OCI-LY1 (cell line): ENCODE measurements around the gene FAXC.

ENCODE experiments used
- H2AFZ ChIP-seq: fragments of 200-600 bp; sonication (generic), shearing (Covaris generic); 2 replicates; pipeline ENCODE4 v1.6.0; 2014; ENCODE audit warnings: antibody characterized with exemption, mild to moderate bottlenecking, low read length
- H3F3A ChIP-seq: fragments of 200-600 bp; sonication (generic), shearing (Covaris generic); 2 replicates; pipeline ENCODE4 v1.6.0; 2014; ENCODE audit warnings: mild to moderate bottlenecking, antibody characterized with exemption, low read length, moderate library complexity; ENCODE audit not compliant: insufficient read depth
- H3K27ac ChIP-seq: fragments of 200-600 bp; sonication (generic); 2 replicates; pipeline ENCODE4 v1.5.1; 2014; ENCODE audit warnings: low read length, mixed run types, mild to moderate bottlenecking, low read depth; ENCODE audit not compliant: poor library complexity, severe bottlenecking
- H3K27me3 ChIP-seq: fragments of 200-600 bp; sonication (generic); 2 replicates; pipeline ENCODE4 v1.6.0; 2014; ENCODE audit warnings: antibody characterized with exemption, mild to moderate bottlenecking, low read length, moderate library complexity; ENCODE audit not compliant: insufficient read depth
- H3K36me3 ChIP-seq: fragments of 200-600 bp; sonication (generic); 2 replicates; pipeline ENCODE4 v1.6.1; 2014; ENCODE audit warnings: mild to moderate bottlenecking, antibody characterized with exemption, low read length, moderate library complexity, mixed read lengths; ENCODE audit not compliant: insufficient read depth
- H3K4me1 ChIP-seq: fragments of 200-600 bp; sonication (generic); 2 replicates; pipeline ENCODE4 v1.5.1; 2014; ENCODE audit warnings: mild to moderate bottlenecking, low read length, moderate library complexity; ENCODE audit not compliant: insufficient read depth, severe bottlenecking
- H3K4me2 ChIP-seq: fragments of 200-600 bp; sonication (generic), shearing (Covaris generic); 2 replicates; pipeline ENCODE4 v1.6.1; 2014; ENCODE audit warnings: low read length
- H3K4me3 ChIP-seq: fragments of 200-600 bp; sonication (generic); 2 replicates; pipeline ENCODE4 v1.5.1; 2014; ENCODE audit warnings: low read length, low read depth, mild to moderate bottlenecking, mixed read lengths; ENCODE audit not compliant: poor library complexity, severe bottlenecking
- H3K79me2 ChIP-seq: fragments of 200-600 bp; shearing (Covaris generic); 2 replicates; pipeline ENCODE4 v1.6.1; 2016; ENCODE audit warnings: mixed run types, low read length, mixed read lengths; ENCODE audit not compliant: insufficient read depth
- H3K9ac ChIP-seq: fragments of 200-600 bp; sonication (generic), shearing (Covaris generic); 2 replicates; pipeline ENCODE4 v1.6.1; 2014; ENCODE audit warnings: mild to moderate bottlenecking, low read length, mixed read lengths
- H3K9me2 ChIP-seq: fragments of 200-600 bp; sonication (generic), shearing (Covaris generic); 2 replicates; pipeline ENCODE4 v1.6.1; 2014; ENCODE audit warnings: low read depth, mild to moderate bottlenecking, low read length, mixed read lengths
- H3K9me3 ChIP-seq: fragments of 200-600 bp; shearing (Covaris generic); 2 replicates; pipeline ENCODE4 v1.6.1; 2014; ENCODE audit warnings: low read length, mixed read lengths
- H4K20me1 ChIP-seq: fragments of 200-600 bp; sonication (generic), shearing (Covaris generic); 2 replicates; pipeline ENCODE4 v1.6.0; 2016; ENCODE audit warnings: mild to moderate bottlenecking, low read length; ENCODE audit not compliant: insufficient read depth
- CTCF ChIP-seq: fragments of 200-600 bp; sonication (generic), shearing (Covaris generic); IDR thresholded peaks from 2 replicates; pipeline ENCODE4 v1.5.1; 2017; ENCODE audit warnings: mild to moderate bottlenecking, antibody characterized with exemption, low read length, moderate library complexity, mixed read lengths
- EZH2 ChIP-seq: fragments of 200-600 bp; sonication (generic), shearing (Covaris generic); IDR thresholded peaks from 2 replicates; pipeline ENCODE4 v1.8.0; 2017; ENCODE audit warnings: borderline replicate concordance, mixed run types, mild to moderate bottlenecking, antibody characterized with exemption, low read length, moderate library complexity, mixed read lengths

Gene FAXC

GRCh38 chr6:99288668-99289067, 60.8 kb downstream of the FAXC start:
- H3K36me3 ChIP-seq, result no peaks in the 10 kb centered on the region
- H3K4me2 ChIP-seq, result no peak overlapping the region
- H3K4me3 ChIP-seq, result no peak overlapping the region
- H3K79me2 ChIP-seq, result no peaks in the 10 kb centered on the region
- no peak overlapping the region for H2AFZ ChIP-seq
- TF ChIP-seq EZH2, result no peak
- no peak for TF ChIP-seq CTCF
- no peak overlapping the region for H3K27ac ChIP-seq
- no peaks in the 10 kb centered on the region for H3F3A ChIP-seq
- no peaks in the 10 kb centered on the region for H3K9me3 ChIP-seq
- H3K27me3 ChIP-seq, result no peaks in the 10 kb centered on the region
- no peaks in the 10 kb centered on the region for H3K4me1 ChIP-seq
- H3K9ac ChIP-seq, result no peak overlapping the region
- H4K20me1 ChIP-seq, result no peaks in the 10 kb centered on the region
- H3K9me2 ChIP-seq, result no peaks in the 10 kb centered on the region

GRCh38 chr6:99287523-99287922, 62.0 kb downstream of the FAXC start:
- H3K9ac ChIP-seq, result no peak overlapping the region
- no peak overlapping the region for H3K4me3 ChIP-seq
- no peak overlapping the region for H3K4me2 ChIP-seq
- TF ChIP-seq EZH2 (no peak), CTCF (no peak)
- no peaks in the 10 kb centered on the region for H3K79me2 ChIP-seq
- H3K27ac ChIP-seq, result no peak overlapping the region
- H3K27me3 ChIP-seq, result no peaks in the 10 kb centered on the region
- no peaks in the 10 kb centered on the region for H3K9me3 ChIP-seq
- no peaks in the 10 kb centered on the region for H3K36me3 ChIP-seq
- no peak overlapping the region for H2AFZ ChIP-seq
- no peaks in the 10 kb centered on the region for H4K20me1 ChIP-seq
- no peaks in the 10 kb centered on the region for H3K9me2 ChIP-seq
- no peaks in the 10 kb centered on the region for H3K4me1 ChIP-seq
- no peaks in the 10 kb centered on the region for H3F3A ChIP-seq

- H3K4me1 ChIP-seq, result no peaks in the 10 kb centered on the region
- TF ChIP-seq EZH2 (no peak), CTCF (no peak)
- no peaks in the 10 kb centered on the region for H3K9me3 ChIP-seq
- no peak overlapping the region for H3K27ac ChIP-seq
- no peaks in the 10 kb centered on the region for H3F3A ChIP-seq
- H3K4me3 ChIP-seq, result no peak overlapping the region
- H3K36me3 ChIP-seq, result no peaks in the 10 kb centered on the region
- H2AFZ ChIP-seq, result no peak overlapping the region
- no peaks in the 10 kb centered on the region for H3K79me2 ChIP-seq
- H3K4me2 ChIP-seq, result no peak overlapping the region
- H3K9ac ChIP-seq, result no peak overlapping the region
- H4K20me1 ChIP-seq, result no peaks in the 10 kb centered on the region
- no peaks in the 10 kb centered on the region for H3K27me3 ChIP-seq
- H3K9me2 ChIP-seq, result no peaks in the 10 kb centered on the region
These were observed 63.6 kb downstream of the FAXC start for GRCh38 chr6:99285881-99286280.
